H9 (cell line): Measurements from ENCODE around the gene ATG2A. TPM values are rescaled to one million over a fixed set of nuclear protein-coding genes. Genes with fewer than 3 reads are reported as not detected.

Experiments
- DNase-seq: peaks from one replicate; pipeline ENCODE4 v3.0.0-alpha.2; 2017
- H2AFZ ChIP-seq: one replicate; pipeline ENCODE4 v1.6.1; 2013; ENCODE audit warnings: mild to moderate bottlenecking, low read length, control low read depth, moderate library complexity
- H2AK5ac ChIP-seq: 2 replicates; pipeline ENCODE4 v1.6.1; 2013; ENCODE audit warnings: low read length, control low read depth, mixed read lengths; ENCODE audit not compliant: insufficient read length
- H2BK120ac ChIP-seq: one replicate; pipeline ENCODE4 v1.6.1; 2013; ENCODE audit warnings: low read depth, mild to moderate bottlenecking, low read length, control low read depth, inconsistent platforms; ENCODE audit not compliant: poor library complexity, severe bottlenecking
- H2BK12ac ChIP-seq: 2 replicates; pipeline ENCODE4 v1.6.1; 2013; ENCODE audit warnings: low read length, control low read depth, mixed read lengths, low read depth; ENCODE audit not compliant: insufficient read length
- H2BK15ac ChIP-seq: 2 replicates; pipeline ENCODE4 v1.6.1; 2013; ENCODE audit warnings: low read depth, low read length, control low read depth
- H2BK20ac ChIP-seq: one replicate; pipeline ENCODE4 v1.6.1; 2013; ENCODE audit warnings: low read depth, mild to moderate bottlenecking, low read length, control low read depth, inconsistent platforms; ENCODE audit not compliant: poor library complexity, severe bottlenecking
- H2BK5ac ChIP-seq: 2 replicates; pipeline ENCODE4 v1.6.1; 2013; ENCODE audit warnings: low read length, control low read depth, mixed read lengths; ENCODE audit not compliant: insufficient read length
- H3K14ac ChIP-seq: 2 replicates; pipeline ENCODE4 v1.6.1; 2013; ENCODE audit warnings: low read length, control low read depth; ENCODE audit not compliant: insufficient read depth
- H3K18ac ChIP-seq: 2 replicates; pipeline ENCODE4 v1.6.1; 2013; ENCODE audit warnings: low read depth, mild to moderate bottlenecking, mixed read lengths, low read length, control low read depth; ENCODE audit not compliant: insufficient read length
- H3K23ac ChIP-seq: 2 replicates; pipeline ENCODE4 v1.6.1; 2013; ENCODE audit warnings: low read length, control low read depth, mixed read lengths, low read depth; ENCODE audit not compliant: insufficient read length
- H3K23me2 ChIP-seq: 2 replicates; pipeline ENCODE4 v1.6.1; 2013; ENCODE audit warnings: low read depth, mild to moderate bottlenecking, mixed read lengths, low read length, control low read depth; ENCODE audit not compliant: insufficient read length, poor library complexity, severe bottlenecking
- H3K27ac ChIP-seq: 2 replicates; pipeline ENCODE4 v1.5.1; 2013; ENCODE audit warnings: low read length, control low read depth, mixed read lengths, low read depth; ENCODE audit not compliant: insufficient read length
- H3K27me3 ChIP-seq: 2 replicates; pipeline ENCODE4 v1.6.1; 2013; ENCODE audit warnings: low read length, control low read depth, inconsistent platforms; ENCODE audit not compliant: insufficient read depth
- H3K4ac ChIP-seq: 2 replicates; pipeline ENCODE4 v1.6.1; 2013; ENCODE audit warnings: low read depth, mild to moderate bottlenecking, control low read depth, inconsistent platforms, low read length, moderate library complexity
- H3K4me1 ChIP-seq: 2 replicates; pipeline ENCODE4 v1.6.1; 2013; ENCODE audit warnings: low read length, control low read depth, inconsistent platforms; ENCODE audit not compliant: insufficient read depth
- H3K4me2 ChIP-seq: 2 replicates; pipeline ENCODE4 v1.6.1; 2013; ENCODE audit warnings: low read length, control low read depth, mixed read lengths; ENCODE audit not compliant: insufficient read length, insufficient read depth
- H3K56ac ChIP-seq: 2 replicates; pipeline ENCODE4 v1.6.1; 2013; ENCODE audit warnings: low read depth, mild to moderate bottlenecking, mixed read lengths, low read length, control low read depth; ENCODE audit not compliant: insufficient read length
- H3K79me1 ChIP-seq: 2 replicates; pipeline ENCODE4 v1.6.1; 2013; ENCODE audit warnings: low read depth, mild to moderate bottlenecking, moderate library complexity, low read length, control low read depth, inconsistent platforms; ENCODE audit not compliant: insufficient read depth, poor library complexity, severe bottlenecking
- H3K79me2 ChIP-seq: 2 replicates; pipeline ENCODE4 v1.6.1; 2013; ENCODE audit warnings: low read length, control low read depth, inconsistent platforms; ENCODE audit not compliant: insufficient read depth
- H3K9ac ChIP-seq: 2 replicates; pipeline ENCODE4 v1.6.1; 2013; ENCODE audit warnings: low read length, control low read depth, mixed read lengths; ENCODE audit not compliant: insufficient read length; ENCODE audit errors: extremely low read depth
- H3K9me3 ChIP-seq: one replicate; pipeline ENCODE4 v1.6.1; 2013; ENCODE audit warnings: low read depth, low read length, inconsistent platforms; ENCODE audit not compliant: control insufficient read depth
- H3T11ph ChIP-seq: one replicate; pipeline ENCODE4 v1.6.1; 2013; ENCODE audit warnings: mild to moderate bottlenecking, low read length, control low read depth, inconsistent platforms
- H4K20me1 ChIP-seq: one replicate; pipeline ENCODE4 v1.6.1; 2013; ENCODE audit not compliant: control insufficient read depth, insufficient read length, insufficient read depth
- H4K5ac ChIP-seq: 2 replicates; pipeline ENCODE4 v1.6.1; 2013; ENCODE audit warnings: low read depth, mild to moderate bottlenecking, mixed read lengths, low read length, control low read depth; ENCODE audit not compliant: insufficient read length
- H4K8ac ChIP-seq: replicated peaks from 2 replicates; pipeline ENCODE4 v1.6.1; 2013; ENCODE audit warnings: low read length, control low read depth, mixed read lengths, low read depth; ENCODE audit not compliant: insufficient read length
- H4K91ac ChIP-seq: 2 replicates; pipeline ENCODE4 v1.6.1; 2013; ENCODE audit warnings: low read depth, mild to moderate bottlenecking, moderate library complexity, mixed read lengths, low read length, control low read depth; ENCODE audit not compliant: insufficient read length
- H3K27ac Mint-ChIP-seq, 3 experiments: 2 replicates in 2 of 3; 3 replicates in 1 of 3; pipeline ENCODE4 v1.8.0; 2020 to 2021; ENCODE audit warnings: mixed read lengths in 3 of 3, mild to moderate bottlenecking in 1 of 3, moderate library complexity in 1 of 3
- H3K27me3 Mint-ChIP-seq: 2 replicates; pipeline ENCODE4 v1.8.0; 2021; ENCODE audit warnings: low read depth, mild to moderate bottlenecking, moderate library complexity, mixed read lengths
- H3K36me3 Mint-ChIP-seq, 3 experiments: 2 replicates in 2 of 3; 3 replicates in 1 of 3; pipeline ENCODE4 v1.8.0; 2020 to 2021; ENCODE audit warnings: low read depth in 3 of 3, mixed read lengths in 3 of 3; ENCODE audit not compliant: insufficient read depth in 1 of 3
- H3K4me1 Mint-ChIP-seq, 2 experiments: 2 replicates each; pipeline ENCODE4 v1.8.0; 2020; ENCODE audit warnings: mixed read lengths in 2 of 2
- H3K4me3 Mint-ChIP-seq, 2 experiments: 2 replicates in 1 of 2; 3 replicates in 1 of 2; pipeline ENCODE4 v1.8.0; 2020 to 2021; ENCODE audit warnings: mild to moderate bottlenecking in 2 of 2, mixed read lengths in 2 of 2, moderate library complexity in 1 of 2
- H3K9me3 Mint-ChIP-seq, 2 experiments: 2 replicates in 1 of 2; 3 replicates in 1 of 2; pipeline ENCODE4 v1.8.0; 2020; ENCODE audit warnings: mild to moderate bottlenecking in 2 of 2, mixed read lengths in 2 of 2, moderate library complexity in 1 of 2
- WGBS: extraction: QIAGEN DNeasy Blood & Tissue Kit; methylation state at CpG from one replicate; pipeline ENCODE4 v1.1.7; 2013; ENCODE audit warnings: missing lambda C conversion rate, low lambda C conversion rate, mixed read lengths; ENCODE audit not compliant: insufficient read length; ENCODE audit errors: extremely low coverage; 5-methylcytosine and 5-hydroxymethylcytosine counted together
- total RNA-seq: library from RNA; stranded (reverse); gene quantifications from 2 replicates; pipeline ENCODE4 v1.2.1, GENCODE V29; 2021
- TF ChIP-seq, protein P1 (sequence below): fragments of 200-600 bp; sonication (generic); conservative IDR thresholded peaks from 3 replicates; pipeline ENCODE4 v1.8.0; 2021; ENCODE audit warnings: antibody characterized with exemption, mild to moderate bottlenecking

The ATG2A gene
- total RNA-seq, 1 experiment from 2014 or later = 21.3 TPM

DNA sequence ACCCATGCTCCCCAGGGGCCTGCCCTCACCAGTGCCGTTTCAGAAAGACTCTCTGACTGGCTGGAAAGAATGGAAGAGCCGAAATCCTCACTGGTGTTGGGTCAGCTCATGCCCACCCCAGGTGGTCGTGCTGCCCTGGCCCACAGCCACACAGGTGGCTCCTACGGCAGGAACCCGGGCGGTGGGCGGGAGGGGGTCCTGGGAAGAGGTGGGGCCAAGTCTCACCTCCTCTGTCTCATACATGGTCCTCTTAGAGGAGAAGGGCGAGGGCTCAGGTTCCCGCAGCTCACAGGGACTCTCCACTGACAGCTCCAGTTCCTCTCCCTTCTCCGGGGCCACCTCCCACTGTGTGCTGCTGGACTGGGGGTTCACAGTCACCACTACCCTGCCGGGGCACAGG is 8.2 kb downstream of the ATG2A start:
- Histone ChIP-seq H3K23ac (no peak overlapping the region), H3K23me2 (no peaks in the 10 kb centered on the region), H2BK5ac (no peak overlapping the region), H4K5ac (no peak overlapping the region), H3K27ac (no peak overlapping the region), H2BK15ac (no peak overlapping the region), H3K4ac (no peak overlapping the region), H3K56ac (no peak overlapping the region), H3K27me3 (no peaks in the 10 kb centered on the region), H3K14ac (no peak overlapping the region), H3T11ph (no peak overlapping the region), H2BK120ac (no peak overlapping the region), H3K79me1 (no peaks in the 10 kb centered on the region), H3K79me2 (no peaks in the 10 kb centered on the region), H2AFZ (no peak overlapping the region), H2BK12ac (no peak overlapping the region), H3K4me1 (no peaks in the 10 kb centered on the region), H2AK5ac (no peak overlapping the region), H3K4me2 (no peak overlapping the region), H4K91ac (no peak overlapping the region), H3K9ac (no peak overlapping the region), H4K20me1 (no peaks in the 10 kb centered on the region), H2BK20ac (no peak overlapping the region), H3K18ac (no peak overlapping the region), H3K9me3 (no peaks in the 10 kb centered on the region), H4K8ac (no peak overlapping the region)
- H3K27me3 Mint-ChIP-seq = no peaks in the 10 kb centered on the region
- DNase-seq = no peak
- WGBS = no CpG with 5 or more reads among the region's 11 CpGs
- H3K27ac Mint-ChIP-seq = no peak overlapping the region
- TF ChIP-seq, protein P1, sequence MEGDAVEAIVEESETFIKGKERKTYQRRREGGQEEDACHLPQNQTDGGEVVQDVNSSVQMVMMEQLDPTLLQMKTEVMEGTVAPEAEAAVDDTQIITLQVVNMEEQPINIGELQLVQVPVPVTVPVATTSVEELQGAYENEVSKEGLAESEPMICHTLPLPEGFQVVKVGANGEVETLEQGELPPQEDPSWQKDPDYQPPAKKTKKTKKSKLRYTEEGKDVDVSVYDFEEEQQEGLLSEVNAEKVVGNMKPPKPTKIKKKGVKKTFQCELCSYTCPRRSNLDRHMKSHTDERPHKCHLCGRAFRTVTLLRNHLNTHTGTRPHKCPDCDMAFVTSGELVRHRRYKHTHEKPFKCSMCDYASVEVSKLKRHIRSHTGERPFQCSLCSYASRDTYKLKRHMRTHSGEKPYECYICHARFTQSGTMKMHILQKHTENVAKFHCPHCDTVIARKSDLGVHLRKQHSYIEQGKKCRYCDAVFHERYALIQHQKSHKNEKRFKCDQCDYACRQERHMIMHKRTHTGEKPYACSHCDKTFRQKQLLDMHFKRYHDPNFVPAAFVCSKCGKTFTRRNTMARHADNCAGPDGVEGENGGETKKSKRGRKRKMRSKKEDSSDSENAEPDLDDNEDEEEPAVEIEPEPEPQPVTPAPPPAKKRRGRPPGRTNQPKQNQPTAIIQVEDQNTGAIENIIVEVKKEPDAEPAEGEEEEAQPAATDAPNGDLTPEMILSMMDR = no peak
- H3K9me3 Mint-ChIP-seq = no peaks in the 10 kb centered on the region
- no peak overlapping the region for H3K4me3 Mint-ChIP-seq
- peaks cover 18 to 53% (median 47%) of the 10 kb centered on the region in 3 experiments; a peak in 6 of 7 replicates for H3K36me3 Mint-ChIP-seq
- no peaks in the 10 kb centered on the region for H3K4me1 Mint-ChIP-seq
